Loucy (cell line): ENCODE results near the gene CALN1.

Experiments
- EZH2phosphoT487 ChIP-seq: fragments of 200-600 bp; IDR thresholded peaks from 2 replicates; pipeline ENCODE4 v1.6.1; 2018; ENCODE audit warnings: antibody characterized with exemption, mild to moderate bottlenecking, moderate library complexity, borderline replicate concordance
- TF ChIP-seq, protein P1 (sequence below): fragments of 200-600 bp; sonication (generic); conservative IDR thresholded peaks from 2 replicates; pipeline ENCODE4 v1.5.1; 2014; ENCODE audit warnings: mild to moderate bottlenecking, antibody characterized with exemption, low read length

DNA sequence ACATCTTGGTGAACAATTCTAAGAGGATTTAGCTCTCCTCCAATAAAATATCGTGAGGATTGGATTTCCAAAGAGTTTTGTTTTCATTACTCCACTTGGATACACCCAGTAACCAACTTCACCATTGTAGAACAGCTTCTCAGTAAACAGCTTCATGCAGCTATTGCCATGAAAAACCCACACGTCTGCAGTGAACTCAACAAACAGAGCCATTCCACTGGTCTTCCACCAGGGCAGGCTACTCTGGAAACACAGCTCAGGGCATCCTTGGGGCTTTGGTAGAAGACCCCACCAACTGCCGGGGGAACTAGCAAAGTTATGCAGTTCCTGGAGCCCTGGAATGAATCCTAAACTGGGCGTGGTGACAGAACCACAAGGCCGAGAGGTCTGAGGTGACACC lies 77.4 kb downstream of the CALN1 start:
- TF ChIP-seq, protein P1, sequence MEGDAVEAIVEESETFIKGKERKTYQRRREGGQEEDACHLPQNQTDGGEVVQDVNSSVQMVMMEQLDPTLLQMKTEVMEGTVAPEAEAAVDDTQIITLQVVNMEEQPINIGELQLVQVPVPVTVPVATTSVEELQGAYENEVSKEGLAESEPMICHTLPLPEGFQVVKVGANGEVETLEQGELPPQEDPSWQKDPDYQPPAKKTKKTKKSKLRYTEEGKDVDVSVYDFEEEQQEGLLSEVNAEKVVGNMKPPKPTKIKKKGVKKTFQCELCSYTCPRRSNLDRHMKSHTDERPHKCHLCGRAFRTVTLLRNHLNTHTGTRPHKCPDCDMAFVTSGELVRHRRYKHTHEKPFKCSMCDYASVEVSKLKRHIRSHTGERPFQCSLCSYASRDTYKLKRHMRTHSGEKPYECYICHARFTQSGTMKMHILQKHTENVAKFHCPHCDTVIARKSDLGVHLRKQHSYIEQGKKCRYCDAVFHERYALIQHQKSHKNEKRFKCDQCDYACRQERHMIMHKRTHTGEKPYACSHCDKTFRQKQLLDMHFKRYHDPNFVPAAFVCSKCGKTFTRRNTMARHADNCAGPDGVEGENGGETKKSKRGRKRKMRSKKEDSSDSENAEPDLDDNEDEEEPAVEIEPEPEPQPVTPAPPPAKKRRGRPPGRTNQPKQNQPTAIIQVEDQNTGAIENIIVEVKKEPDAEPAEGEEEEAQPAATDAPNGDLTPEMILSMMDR = no peak
- TF ChIP-seq EZH2phosphoT487 = no peak
